H9 (cell line): ENCODE measurements around the gene LARP4B. TPM values are rescaled to one million over a fixed set of nuclear protein-coding genes. Genes with fewer than 3 reads are reported as not detected.

ENCODE experiments used
- DNase-seq: peaks from one replicate; pipeline ENCODE4 v3.0.0-alpha.2; 2017
- H2AFZ ChIP-seq: one replicate; pipeline ENCODE4 v1.6.1; 2013; ENCODE audit warnings: mild to moderate bottlenecking, low read length, control low read depth, moderate library complexity
- H2AK5ac ChIP-seq: 2 replicates; pipeline ENCODE4 v1.6.1; 2013; ENCODE audit warnings: low read length, control low read depth, mixed read lengths; ENCODE audit not compliant: insufficient read length
- H2BK120ac ChIP-seq: one replicate; pipeline ENCODE4 v1.6.1; 2013; ENCODE audit warnings: low read depth, mild to moderate bottlenecking, low read length, control low read depth, inconsistent platforms; ENCODE audit not compliant: poor library complexity, severe bottlenecking
- H2BK12ac ChIP-seq: 2 replicates; pipeline ENCODE4 v1.6.1; 2013; ENCODE audit warnings: low read length, control low read depth, mixed read lengths, low read depth; ENCODE audit not compliant: insufficient read length
- H2BK15ac ChIP-seq: 2 replicates; pipeline ENCODE4 v1.6.1; 2013; ENCODE audit warnings: low read depth, low read length, control low read depth
- H2BK20ac ChIP-seq: one replicate; pipeline ENCODE4 v1.6.1; 2013; ENCODE audit warnings: low read depth, mild to moderate bottlenecking, low read length, control low read depth, inconsistent platforms; ENCODE audit not compliant: poor library complexity, severe bottlenecking
- H2BK5ac ChIP-seq: 2 replicates; pipeline ENCODE4 v1.6.1; 2013; ENCODE audit warnings: low read length, control low read depth, mixed read lengths; ENCODE audit not compliant: insufficient read length
- H3K14ac ChIP-seq: 2 replicates; pipeline ENCODE4 v1.6.1; 2013; ENCODE audit warnings: low read length, control low read depth; ENCODE audit not compliant: insufficient read depth
- H3K18ac ChIP-seq: 2 replicates; pipeline ENCODE4 v1.6.1; 2013; ENCODE audit warnings: low read depth, mild to moderate bottlenecking, mixed read lengths, low read length, control low read depth; ENCODE audit not compliant: insufficient read length
- H3K23ac ChIP-seq: 2 replicates; pipeline ENCODE4 v1.6.1; 2013; ENCODE audit warnings: low read length, control low read depth, mixed read lengths, low read depth; ENCODE audit not compliant: insufficient read length
- H3K23me2 ChIP-seq: 2 replicates; pipeline ENCODE4 v1.6.1; 2013; ENCODE audit warnings: low read depth, mild to moderate bottlenecking, mixed read lengths, low read length, control low read depth; ENCODE audit not compliant: insufficient read length, poor library complexity, severe bottlenecking
- H3K27ac ChIP-seq: 2 replicates; pipeline ENCODE4 v1.5.1; 2013; ENCODE audit warnings: low read length, control low read depth, mixed read lengths, low read depth; ENCODE audit not compliant: insufficient read length
- H3K27me3 ChIP-seq: 2 replicates; pipeline ENCODE4 v1.6.1; 2013; ENCODE audit warnings: low read length, control low read depth, inconsistent platforms; ENCODE audit not compliant: insufficient read depth
- H3K4ac ChIP-seq: 2 replicates; pipeline ENCODE4 v1.6.1; 2013; ENCODE audit warnings: low read depth, mild to moderate bottlenecking, control low read depth, inconsistent platforms, low read length, moderate library complexity
- H3K4me1 ChIP-seq: 2 replicates; pipeline ENCODE4 v1.6.1; 2013; ENCODE audit warnings: low read length, control low read depth, inconsistent platforms; ENCODE audit not compliant: insufficient read depth
- H3K4me2 ChIP-seq: 2 replicates; pipeline ENCODE4 v1.6.1; 2013; ENCODE audit warnings: low read length, control low read depth, mixed read lengths; ENCODE audit not compliant: insufficient read length, insufficient read depth
- H3K56ac ChIP-seq: 2 replicates; pipeline ENCODE4 v1.6.1; 2013; ENCODE audit warnings: low read depth, mild to moderate bottlenecking, mixed read lengths, low read length, control low read depth; ENCODE audit not compliant: insufficient read length
- H3K79me1 ChIP-seq: 2 replicates; pipeline ENCODE4 v1.6.1; 2013; ENCODE audit warnings: low read depth, mild to moderate bottlenecking, moderate library complexity, low read length, control low read depth, inconsistent platforms; ENCODE audit not compliant: insufficient read depth, poor library complexity, severe bottlenecking
- H3K79me2 ChIP-seq: 2 replicates; pipeline ENCODE4 v1.6.1; 2013; ENCODE audit warnings: low read length, control low read depth, inconsistent platforms; ENCODE audit not compliant: insufficient read depth
- H3K9ac ChIP-seq: 2 replicates; pipeline ENCODE4 v1.6.1; 2013; ENCODE audit warnings: low read length, control low read depth, mixed read lengths; ENCODE audit not compliant: insufficient read length; ENCODE audit errors: extremely low read depth
- H3K9me3 ChIP-seq: one replicate; pipeline ENCODE4 v1.6.1; 2013; ENCODE audit warnings: low read depth, low read length, inconsistent platforms; ENCODE audit not compliant: control insufficient read depth
- H3T11ph ChIP-seq: one replicate; pipeline ENCODE4 v1.6.1; 2013; ENCODE audit warnings: mild to moderate bottlenecking, low read length, control low read depth, inconsistent platforms
- H4K20me1 ChIP-seq: one replicate; pipeline ENCODE4 v1.6.1; 2013; ENCODE audit not compliant: control insufficient read depth, insufficient read length, insufficient read depth
- H4K5ac ChIP-seq: 2 replicates; pipeline ENCODE4 v1.6.1; 2013; ENCODE audit warnings: low read depth, mild to moderate bottlenecking, mixed read lengths, low read length, control low read depth; ENCODE audit not compliant: insufficient read length
- H4K8ac ChIP-seq: replicated peaks from 2 replicates; pipeline ENCODE4 v1.6.1; 2013; ENCODE audit warnings: low read length, control low read depth, mixed read lengths, low read depth; ENCODE audit not compliant: insufficient read length
- H4K91ac ChIP-seq: 2 replicates; pipeline ENCODE4 v1.6.1; 2013; ENCODE audit warnings: low read depth, mild to moderate bottlenecking, moderate library complexity, mixed read lengths, low read length, control low read depth; ENCODE audit not compliant: insufficient read length
- H3K27ac Mint-ChIP-seq, 3 experiments: 2 replicates in 2 of 3; 3 replicates in 1 of 3; pipeline ENCODE4 v1.8.0; 2020 to 2021; ENCODE audit warnings: mixed read lengths in 3 of 3, mild to moderate bottlenecking in 1 of 3, moderate library complexity in 1 of 3
- H3K27me3 Mint-ChIP-seq: 2 replicates; pipeline ENCODE4 v1.8.0; 2021; ENCODE audit warnings: low read depth, mild to moderate bottlenecking, moderate library complexity, mixed read lengths
- H3K36me3 Mint-ChIP-seq, 3 experiments: 2 replicates in 2 of 3; 3 replicates in 1 of 3; pipeline ENCODE4 v1.8.0; 2020 to 2021; ENCODE audit warnings: low read depth in 3 of 3, mixed read lengths in 3 of 3; ENCODE audit not compliant: insufficient read depth in 1 of 3
- H3K4me1 Mint-ChIP-seq, 2 experiments: 2 replicates each; pipeline ENCODE4 v1.8.0; 2020; ENCODE audit warnings: mixed read lengths in 2 of 2
- H3K4me3 Mint-ChIP-seq, 2 experiments: 2 replicates in 1 of 2; 3 replicates in 1 of 2; pipeline ENCODE4 v1.8.0; 2020 to 2021; ENCODE audit warnings: mild to moderate bottlenecking in 2 of 2, mixed read lengths in 2 of 2, moderate library complexity in 1 of 2
- H3K9me3 Mint-ChIP-seq, 2 experiments: 2 replicates in 1 of 2; 3 replicates in 1 of 2; pipeline ENCODE4 v1.8.0; 2020; ENCODE audit warnings: mild to moderate bottlenecking in 2 of 2, mixed read lengths in 2 of 2, moderate library complexity in 1 of 2
- CTCF ChIP-seq: fragments of 200-600 bp; sonication (generic); conservative IDR thresholded peaks from 3 replicates; pipeline ENCODE4 v1.8.0; 2021; ENCODE audit warnings: antibody characterized with exemption, mild to moderate bottlenecking
- WGBS: extraction: QIAGEN DNeasy Blood & Tissue Kit; methylation state at CpG from one replicate; pipeline ENCODE4 v1.1.7; 2013; ENCODE audit warnings: missing lambda C conversion rate, low lambda C conversion rate, mixed read lengths; ENCODE audit not compliant: insufficient read length; ENCODE audit errors: extremely low coverage; 5-methylcytosine and 5-hydroxymethylcytosine counted together
- total RNA-seq: library from RNA; stranded (reverse); gene quantifications from 2 replicates; pipeline ENCODE4 v1.2.1, GENCODE V29; 2021

The LARP4B gene
- total RNA-seq, 1 experiment from 2014 or later = 88.9 TPM

DNA sequence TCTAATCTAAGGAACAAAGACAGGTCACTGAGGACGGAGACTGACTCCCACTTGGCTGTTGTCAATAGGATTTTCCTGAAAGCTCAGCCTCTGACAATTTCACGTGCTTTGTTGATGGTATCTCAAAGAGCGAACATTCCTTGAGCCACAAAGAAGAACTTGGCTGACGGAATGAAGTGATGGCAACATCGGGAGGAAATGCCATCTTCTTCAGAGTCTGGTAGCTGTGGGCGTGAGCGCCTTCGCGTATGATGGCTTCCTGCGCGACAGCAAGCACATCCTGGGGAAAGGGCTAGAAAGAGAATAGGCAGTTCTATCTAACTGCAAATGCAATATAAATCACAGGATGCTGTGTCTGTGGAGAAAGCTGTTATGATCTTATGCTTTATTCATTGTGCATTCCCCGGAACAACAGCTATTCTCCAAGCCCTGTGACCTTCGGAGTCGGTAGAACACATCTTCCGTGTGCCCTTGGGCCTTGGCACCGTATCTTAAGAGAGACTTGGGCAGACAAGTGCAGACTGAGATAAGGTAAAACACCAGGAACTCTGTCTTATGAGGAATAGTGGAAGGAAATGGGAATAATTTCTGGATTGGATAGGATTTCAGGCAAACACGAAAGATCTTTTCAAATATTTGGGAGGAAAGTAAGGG lies 37.2 kb upstream of the LARP4B start:
- Histone ChIP-seq H4K20me1 (no peaks in the 10 kb centered on the region), H3K23ac (no peak overlapping the region), H3K18ac (no peak overlapping the region), H3K4me2 (no peak overlapping the region), H2BK15ac (no peak overlapping the region), H2AFZ (no peak overlapping the region), H2BK20ac (no peak overlapping the region), H2BK120ac (no peak overlapping the region), H3T11ph (no peak overlapping the region), H4K8ac (no peak overlapping the region), H3K56ac (no peak overlapping the region), H3K27me3 (no peaks in the 10 kb centered on the region), H3K9me3 (no peaks in the 10 kb centered on the region), H4K5ac (no peak overlapping the region), H4K91ac (no peak overlapping the region), H3K23me2 (no peaks in the 10 kb centered on the region), H2AK5ac (no peak overlapping the region), H2BK5ac (no peak overlapping the region), H3K79me1 (no peaks in the 10 kb centered on the region), H3K14ac (no peak overlapping the region), H3K27ac (no peak overlapping the region), H2BK12ac (no peak overlapping the region), H3K79me2 (no peaks in the 10 kb centered on the region), H3K9ac (no peak overlapping the region), H3K4ac (no peak overlapping the region), H3K4me1 (no peaks in the 10 kb centered on the region)
- no peak for DNase-seq
- H3K9me3 Mint-ChIP-seq = peaks cover 2 to 11% of the 10 kb centered on the region in 2 experiments; a peak in 3 of 5 replicates
- WGBS = no CpG with 5 or more reads among the region's 17 CpGs
- H3K27me3 Mint-ChIP-seq = peaks cover 3% of the 10 kb centered on the region
- H3K27ac Mint-ChIP-seq = peak overlapping the region in 1 of 3 experiments; percentile 3; a peak in 1 of 7 replicates
- peaks cover 0 to 4% (median 0%) of the 10 kb centered on the region in 3 experiments; a peak in 1 of 7 replicates for H3K36me3 Mint-ChIP-seq
- TF ChIP-seq CTCF = no peak
- no peak overlapping the region for H3K4me3 Mint-ChIP-seq
- peaks cover 21 to 26% of the 10 kb centered on the region in 2 experiments for H3K4me1 Mint-ChIP-seq
